GM21528 (cell line): Measurements from ENCODE around the gene SNRPE.

Source experiments
- ATAC-seq: cut with Tn5 transposase; IDR thresholded peaks from one replicate; pipeline ENCODE4 v1.9.1; 2021; ENCODE audit warnings: mild to moderate bottlenecking, moderate library complexity; ENCODE audit not compliant: unreplicated experiment, low FRiP score

SNRPE gene

GRCh38 chr1:203873094-203873493 is 11.7 kb downstream of the SNRPE start:
- no peak for ATAC-seq

DNA sequence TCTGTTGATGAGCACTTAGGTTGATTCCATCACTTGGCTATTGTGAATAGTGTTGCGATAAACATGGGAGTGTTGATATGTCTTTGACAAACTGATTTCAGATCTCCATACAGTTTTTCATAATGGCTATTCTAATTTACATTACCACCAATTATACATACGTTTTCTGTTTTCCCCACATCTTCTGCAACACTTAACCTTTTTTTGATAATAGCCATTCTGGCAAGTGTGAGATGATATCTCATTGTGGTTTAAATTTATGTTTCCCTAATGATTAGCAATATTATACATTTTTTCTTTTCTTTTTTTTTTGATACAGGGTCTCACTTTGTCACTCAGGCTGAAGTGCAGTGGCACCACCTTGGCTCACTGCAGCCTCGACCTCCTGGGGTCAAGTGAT is 17.0 kb downstream of the SNRPE start:
- ATAC-seq = no peak

DNA sequence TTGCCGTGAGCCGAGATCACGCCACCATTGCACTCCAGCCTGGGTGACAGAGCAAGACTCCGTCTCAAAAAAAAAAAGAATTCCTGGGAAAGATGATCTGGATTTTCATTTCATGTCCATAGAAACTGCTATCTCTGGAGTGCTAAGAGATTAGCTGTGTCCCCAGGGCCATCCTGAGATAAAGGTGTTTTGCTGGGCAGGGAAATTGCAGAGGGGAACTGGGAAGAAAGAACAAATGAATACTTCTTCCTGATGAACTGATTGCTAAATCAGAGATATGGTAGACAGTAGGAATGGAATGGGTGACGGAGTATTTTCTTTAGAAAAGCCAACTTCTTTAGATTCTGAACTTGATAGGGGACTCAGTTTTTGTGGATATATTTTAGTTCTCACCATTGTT is 19.2 kb downstream of the SNRPE start:
- ATAC-seq = no peak

GRCh38 chr1:203888807-203889251 is 27.4 kb downstream of the SNRPE start:
- ATAC-seq = no peak

DNA sequence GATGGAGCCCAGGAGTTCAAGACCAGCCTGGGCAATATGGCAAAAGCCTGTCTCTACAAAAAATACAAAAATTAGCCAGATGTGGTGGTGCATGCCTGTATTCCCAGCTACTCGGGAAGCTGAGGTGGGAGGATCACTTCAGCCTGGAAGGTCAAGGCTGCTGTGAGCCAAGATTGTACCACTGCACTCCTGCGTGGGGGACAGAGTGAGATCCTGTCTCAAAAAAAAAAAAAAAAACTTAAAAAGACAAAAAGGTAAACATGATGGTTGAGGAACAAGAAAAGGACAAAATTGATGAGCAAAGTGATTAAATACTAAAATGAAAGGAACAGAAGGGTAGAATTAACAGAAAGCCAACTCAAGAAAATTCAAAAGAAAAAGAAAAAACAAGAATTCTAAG is 30.6 kb downstream of the SNRPE start:
- ATAC-seq = no peak

- no peak for ATAC-seq
Observed at GRCh38 chr1:203898458-203899352, 37.3 kb downstream of the SNRPE start.

GRCh38 chr1:203899353-203899716 is 37.9 kb downstream of the SNRPE start:
- no peak for ATAC-seq

- ATAC-seq = no peak
Observed at GRCh38 chr1:203899869-203900714, 38.7 kb downstream of the SNRPE start.

- no peak for ATAC-seq
Observed at GRCh38 chr1:203901581-203901980, 40.2 kb downstream of the SNRPE start.

GRCh38 chr1:203905275-203905674 is 43.9 kb downstream of the SNRPE start:
- ATAC-seq = no peak

DNA sequence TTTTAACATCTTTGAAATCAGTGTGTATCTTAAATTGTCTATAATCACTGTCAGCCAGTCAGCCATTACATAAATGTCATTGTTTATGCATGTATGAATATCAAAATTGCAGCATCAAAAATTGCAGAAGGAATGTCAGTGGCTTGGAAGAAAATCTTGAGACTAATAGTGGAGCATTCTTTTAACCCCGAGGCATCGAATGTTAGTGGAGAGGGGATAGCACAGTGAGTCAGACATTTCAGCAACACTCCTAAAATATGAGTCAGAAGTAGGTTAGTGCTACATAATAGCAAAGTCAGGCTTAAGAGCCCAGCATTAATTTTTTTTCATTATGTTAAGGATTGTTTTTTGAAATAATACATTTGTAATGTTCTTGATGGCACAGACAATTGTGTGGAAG is 45.5 kb downstream of the SNRPE start:
- ATAC-seq = no peak

DNA sequence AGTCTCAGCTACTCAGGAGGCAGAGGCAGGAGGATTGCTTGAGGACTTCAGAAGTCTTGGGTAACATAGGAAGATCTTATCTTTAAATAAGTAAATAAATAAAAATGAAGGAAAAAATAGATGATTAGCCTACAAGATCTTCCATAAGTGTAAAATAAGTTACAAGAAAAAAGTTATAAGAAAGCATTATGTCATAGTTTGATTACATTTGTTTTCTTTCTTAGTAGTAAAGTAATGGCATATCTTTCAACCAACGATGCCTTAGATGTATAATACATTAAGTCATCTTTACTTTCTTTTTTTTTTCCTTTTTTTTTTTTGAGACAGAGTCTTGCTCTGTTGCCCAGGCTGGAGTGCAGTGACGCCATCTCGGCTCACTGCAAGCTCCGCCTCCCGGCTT is 46.5 kb downstream of the SNRPE start:
- no peak for ATAC-seq

DNA sequence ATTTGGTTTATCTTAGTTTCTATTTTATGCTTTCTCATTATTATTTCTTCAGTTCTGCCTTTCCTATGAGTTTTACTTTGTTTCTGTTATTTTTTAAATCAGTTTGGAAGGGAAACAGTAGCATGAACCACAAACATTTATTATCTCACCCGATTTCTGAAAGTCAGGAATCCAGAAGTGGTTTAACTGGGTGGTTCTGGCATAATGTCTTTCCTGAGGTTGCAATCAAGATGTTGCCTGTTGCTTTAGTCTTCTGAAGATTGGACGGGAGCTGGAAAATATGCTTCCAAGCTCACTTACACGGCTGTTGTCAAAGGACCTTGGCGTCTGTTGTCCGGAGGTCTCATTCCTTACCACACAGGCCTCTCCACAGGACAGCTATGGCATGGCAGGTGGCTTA is 50.4 kb downstream of the SNRPE start:
- no peak for ATAC-seq

DNA sequence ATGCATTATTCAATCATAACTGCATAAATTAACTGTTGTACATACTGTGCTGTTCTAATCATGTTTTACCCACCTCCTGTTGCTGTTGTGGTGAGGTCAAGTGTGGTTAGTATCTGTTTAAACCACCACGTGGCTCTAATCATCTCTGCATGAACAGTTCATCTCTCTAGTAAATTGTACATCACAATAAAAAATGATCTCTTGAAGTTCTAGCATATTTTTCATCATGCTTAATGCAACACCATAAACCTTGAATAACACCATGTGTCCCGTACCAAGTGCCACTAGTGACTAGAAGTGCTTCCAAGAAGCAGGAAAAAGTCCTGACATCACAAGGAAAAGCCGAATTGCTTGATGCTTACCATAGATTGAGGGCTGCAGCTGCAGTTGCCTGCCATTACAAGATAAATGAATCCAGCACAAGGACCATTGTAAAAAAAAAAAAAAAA is 51.7 kb downstream of the SNRPE start:
- no peak for ATAC-seq

DNA sequence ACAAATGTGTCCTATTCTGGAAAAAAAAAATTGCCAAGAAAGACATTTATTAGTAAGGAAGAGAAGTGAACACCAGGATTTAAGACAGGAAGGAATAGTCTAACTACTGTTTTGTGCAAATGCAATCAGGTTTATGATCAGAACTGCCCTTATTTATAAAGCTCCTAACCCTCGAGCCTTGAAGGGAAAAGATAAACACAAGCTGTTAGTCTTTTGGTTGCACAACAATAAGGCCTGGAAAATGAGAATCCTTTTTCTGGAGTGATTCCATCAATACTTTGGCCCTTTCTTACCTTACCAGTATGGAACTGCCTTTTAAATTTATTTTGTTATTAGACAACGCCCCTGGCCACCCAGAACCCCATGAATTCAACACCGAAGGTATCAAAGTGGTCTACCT is 52.9 kb downstream of the SNRPE start:
- no peak for ATAC-seq

- no peak for ATAC-seq
Observed at GRCh38 chr1:203915811-203916210, 54.4 kb downstream of the SNRPE start.

DNA sequence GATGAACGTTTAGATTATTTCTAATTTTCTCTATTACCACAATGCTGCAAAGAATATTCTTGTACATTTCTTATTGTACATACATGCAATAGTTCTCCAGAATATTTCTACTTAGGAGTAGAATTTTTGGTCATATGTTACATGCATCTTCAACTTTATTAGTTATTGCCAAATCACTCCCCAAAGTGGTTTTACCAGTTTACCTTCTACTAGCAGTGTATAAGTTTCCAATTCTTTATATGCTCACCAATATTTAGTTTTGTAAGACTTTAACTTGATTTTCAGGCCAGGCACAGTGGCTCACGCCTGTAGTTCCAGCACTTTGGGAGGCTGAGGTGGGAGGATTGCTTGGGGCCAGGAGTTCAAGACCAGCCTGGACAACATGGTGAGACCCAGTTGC is 55.4 kb downstream of the SNRPE start:
- no peak for ATAC-seq
